Right atrium auricular region (tissue), 2 donors: Measurements from ENCODE around the gene THRB. TPM values are rescaled to one million over a fixed set of nuclear protein-coding genes. Genes with fewer than 3 reads are reported as not detected.

Experiments
- DNase-seq: peaks from one replicate; pipeline ENCODE4 v3.0.0-alpha.2; 2019; ENCODE audit warnings: low spot score
- H3K27ac ChIP-seq, 2 donors: fragments of 200-600 bp; sonication (generic); 1 replicate in 1 of 2; 2 replicates in 1 of 2; pipeline ENCODE4 v1.5.1; 2016 to 2019
- H3K27me3 ChIP-seq, 2 donors: fragments of 200-600 bp; sonication (generic); one replicate each; pipeline versions ENCODE4 v1.5.1 to v1.6.0; 2017 to 2019
- H3K36me3 ChIP-seq: fragments of 200-600 bp; sonication (generic); one replicate; pipeline ENCODE4 v1.5.1; 2016
- H3K4me1 ChIP-seq, 2 donors: fragments of 200-600 bp; sonication (generic); one replicate each; pipeline versions ENCODE4 v1.5.1 to v1.6.0; 2017 to 2019
- H3K4me3 ChIP-seq, 2 donors: fragments of 200-600 bp; sonication (generic); 1 replicate in 1 of 2; 2 replicates in 1 of 2; pipeline ENCODE4 v1.5.1; 2017 to 2019; ENCODE audit warnings: mild to moderate bottlenecking in 1 of 2, moderate library complexity in 1 of 2
- H3K9me3 ChIP-seq, 2 donors: fragments of 200-600 bp; sonication (generic); one replicate each; pipeline ENCODE4 v1.5.1; 2019
- total RNA-seq, 2 donors: library from RNA; depleted of rRNA; stranded (reverse); fragments of >200 nt; gene quantifications; one replicate each; pipeline ENCODE4 v1.1.0, GENCODE V29; 2016
- TF ChIP-seq, protein P1 (sequence below), 2 donors: fragments of 200-600 bp; sonication (generic); IDR thresholded peaks; one replicate each; pipeline ENCODE4 v1.5.1; 2019; ENCODE audit warnings: antibody characterized with exemption in 2 of 2

Gene THRB
- total RNA-seq, 2 donors from 2014 or later: 4.2 to 7.0 TPM

DNA sequence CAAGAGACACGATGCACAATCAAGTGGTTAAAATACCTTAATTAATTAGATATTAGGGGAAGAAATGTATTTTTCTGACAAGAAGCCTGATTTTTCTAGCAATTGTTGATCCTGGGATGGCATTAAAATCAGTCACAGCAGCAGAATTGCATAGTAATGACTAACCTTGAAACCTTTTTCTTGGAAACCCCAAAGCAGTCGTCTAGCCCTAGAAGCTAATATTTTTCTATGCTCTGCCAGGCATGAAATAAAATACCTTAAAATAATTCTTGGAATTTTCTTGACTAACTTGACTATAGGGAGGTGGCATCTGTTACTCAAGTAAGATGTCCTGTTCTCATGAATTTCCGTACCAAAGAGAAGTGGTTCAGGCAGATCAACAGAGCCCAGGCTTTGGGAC, 204.1 kb downstream of the THRB start:
- H3K9me3 ChIP-seq: peaks cover 0 to 7% of the 10 kb centered on the region in 2 donors
- no peaks in the 10 kb centered on the region for H3K27me3 ChIP-seq
- no peak for DNase-seq
- TF ChIP-seq, protein P1, sequence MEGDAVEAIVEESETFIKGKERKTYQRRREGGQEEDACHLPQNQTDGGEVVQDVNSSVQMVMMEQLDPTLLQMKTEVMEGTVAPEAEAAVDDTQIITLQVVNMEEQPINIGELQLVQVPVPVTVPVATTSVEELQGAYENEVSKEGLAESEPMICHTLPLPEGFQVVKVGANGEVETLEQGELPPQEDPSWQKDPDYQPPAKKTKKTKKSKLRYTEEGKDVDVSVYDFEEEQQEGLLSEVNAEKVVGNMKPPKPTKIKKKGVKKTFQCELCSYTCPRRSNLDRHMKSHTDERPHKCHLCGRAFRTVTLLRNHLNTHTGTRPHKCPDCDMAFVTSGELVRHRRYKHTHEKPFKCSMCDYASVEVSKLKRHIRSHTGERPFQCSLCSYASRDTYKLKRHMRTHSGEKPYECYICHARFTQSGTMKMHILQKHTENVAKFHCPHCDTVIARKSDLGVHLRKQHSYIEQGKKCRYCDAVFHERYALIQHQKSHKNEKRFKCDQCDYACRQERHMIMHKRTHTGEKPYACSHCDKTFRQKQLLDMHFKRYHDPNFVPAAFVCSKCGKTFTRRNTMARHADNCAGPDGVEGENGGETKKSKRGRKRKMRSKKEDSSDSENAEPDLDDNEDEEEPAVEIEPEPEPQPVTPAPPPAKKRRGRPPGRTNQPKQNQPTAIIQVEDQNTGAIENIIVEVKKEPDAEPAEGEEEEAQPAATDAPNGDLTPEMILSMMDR (IDR thresholded peaks at IDR 0.05): no peak
- H3K36me3 ChIP-seq: no peaks in the 10 kb centered on the region
- peaks cover 0 to 15% of the 10 kb centered on the region in 2 donors for H3K4me1 ChIP-seq
- no peak overlapping the region for H3K27ac ChIP-seq
- no peak overlapping the region for H3K4me3 ChIP-seq

DNA sequence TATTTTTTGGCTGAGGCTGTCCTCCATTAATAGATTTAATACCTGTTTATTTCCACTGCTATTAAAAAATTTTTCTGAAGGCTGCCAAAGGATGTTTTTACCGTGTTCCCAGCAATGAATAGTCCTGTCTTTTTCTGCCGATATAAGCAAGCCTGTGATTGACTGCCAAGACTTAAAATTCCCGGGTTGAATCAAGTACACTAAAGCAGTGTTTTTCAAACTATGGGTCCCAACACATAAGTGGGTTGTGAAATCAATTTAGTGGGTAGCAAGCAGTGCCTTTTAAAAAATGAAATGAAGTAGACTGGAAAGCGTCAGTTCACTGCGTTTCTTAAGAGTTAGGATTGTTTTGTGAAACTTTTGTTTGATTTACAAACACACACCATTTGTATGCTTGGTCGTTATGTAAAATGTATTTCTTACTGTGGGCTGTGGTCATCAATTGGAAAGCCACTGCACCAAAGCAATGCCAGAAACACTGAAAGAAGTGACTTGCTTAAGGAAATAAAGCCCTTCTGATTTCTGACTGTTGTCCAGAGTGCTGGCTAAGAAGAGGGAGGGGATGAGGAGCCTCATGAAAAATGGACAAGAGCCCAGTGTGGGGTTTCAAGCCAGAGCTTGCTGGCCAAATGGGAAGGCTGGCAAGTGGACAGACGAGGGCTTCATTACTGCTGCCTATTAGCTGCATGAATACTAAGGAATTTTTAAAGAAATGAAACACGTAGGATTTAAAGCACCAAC, 206.0 kb downstream of the THRB start:
- Histone ChIP-seq H3K27me3 (no peaks in the 10 kb centered on the region), H3K4me3 (no peak overlapping the region), H3K27ac (peak overlapping the region in 1 of 2 donors; percentile 14), H3K36me3 (no peaks in the 10 kb centered on the region), H3K9me3 (no peaks in the 10 kb centered on the region), H3K4me1 (peaks cover 0 to 15% of the 10 kb centered on the region in 2 donors)
- no peak for DNase-seq
- TF ChIP-seq, protein P1 (IDR thresholded peaks at IDR 0.05): no peak

DNA sequence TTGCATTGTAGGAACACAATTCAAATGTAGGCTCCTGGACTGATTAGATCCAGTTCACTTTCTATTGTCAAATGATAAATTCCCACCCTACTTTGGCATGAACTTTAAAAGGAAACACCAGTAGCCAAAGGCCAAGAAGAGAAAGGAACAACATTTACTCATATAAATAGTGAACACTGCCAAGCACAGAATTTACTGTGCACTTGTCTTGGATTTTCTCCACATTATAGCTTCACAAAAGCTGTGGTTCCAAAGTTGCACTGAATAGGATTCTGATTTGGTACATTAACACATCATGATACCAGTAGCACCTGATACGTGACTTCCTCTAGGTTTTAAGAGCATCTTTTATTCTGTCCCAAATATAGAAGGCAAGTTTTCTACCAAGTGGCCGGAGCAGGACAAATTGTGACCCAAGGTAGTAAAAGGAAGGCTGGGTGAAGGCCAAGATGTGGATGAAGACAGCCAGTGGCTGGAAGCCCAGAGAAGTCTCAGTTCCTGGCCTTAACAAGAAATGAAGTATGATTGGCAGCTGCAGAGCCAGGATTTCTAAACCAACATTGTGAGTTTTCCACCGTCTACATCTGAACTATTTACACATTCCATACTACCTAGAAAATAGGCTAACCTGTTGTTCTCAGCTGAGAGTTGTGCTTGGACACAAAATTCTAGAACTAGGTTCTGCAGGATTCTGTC, 206.7 kb downstream of the THRB start:
- H3K36me3 ChIP-seq: no peaks in the 10 kb centered on the region
- H3K4me1 ChIP-seq: peaks cover 0 to 15% of the 10 kb centered on the region in 2 donors
- no peaks in the 10 kb centered on the region for H3K9me3 ChIP-seq
- TF ChIP-seq, protein P1 (IDR thresholded peaks at IDR 0.05): no peak
- no peak for DNase-seq
- H3K4me3 ChIP-seq: no peak overlapping the region
- H3K27ac ChIP-seq: peak overlapping the region in 1 of 2 donors; percentile 14
- no peaks in the 10 kb centered on the region for H3K27me3 ChIP-seq

DNA sequence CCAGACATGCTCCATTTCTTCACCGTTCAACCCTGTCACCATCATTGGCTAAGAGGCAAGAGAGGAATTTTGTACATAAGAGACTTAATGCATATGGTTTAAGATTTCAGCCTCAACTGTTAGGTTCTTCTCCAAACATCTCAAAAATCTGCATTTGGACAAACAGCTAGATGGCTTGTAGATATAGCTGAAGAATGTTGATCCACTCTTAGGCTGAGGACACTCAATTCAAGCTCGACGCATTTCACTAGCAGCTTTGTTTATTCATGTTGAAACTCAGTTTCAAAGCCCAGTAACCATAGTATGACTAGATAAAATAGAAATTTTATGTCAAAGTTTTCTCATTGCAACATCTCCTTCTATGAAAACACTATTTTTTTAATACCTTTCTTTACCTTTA, 208.2 kb downstream of the THRB start:
- Histone ChIP-seq H3K36me3 (no peaks in the 10 kb centered on the region), H3K27me3 (no peaks in the 10 kb centered on the region), H3K9me3 (no peaks in the 10 kb centered on the region), H3K4me3 (no peak overlapping the region), H3K27ac (no peak overlapping the region), H3K4me1 (peaks cover 0 to 15% of the 10 kb centered on the region in 2 donors)
- DNase-seq: no peak
- TF ChIP-seq, protein P1 (IDR thresholded peaks at IDR 0.05): no peak

DNA sequence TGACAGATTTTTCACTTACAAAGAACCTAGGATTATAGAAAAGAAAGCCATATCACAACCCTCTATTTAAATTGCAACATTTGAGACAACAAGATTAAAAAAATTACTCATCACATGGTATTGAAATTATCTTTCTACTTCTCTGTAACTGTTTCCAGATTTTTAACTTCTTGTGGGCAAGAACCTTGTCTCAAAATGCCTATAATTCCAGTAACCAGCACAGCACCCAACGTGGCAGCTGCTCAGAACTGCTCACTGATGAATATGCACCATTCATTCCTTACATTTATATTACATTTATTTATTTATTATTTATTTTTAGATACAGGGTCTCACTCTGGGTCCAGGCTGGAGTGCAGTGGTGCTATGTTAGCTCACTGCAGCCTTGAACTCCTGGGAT, 216.1 kb downstream of the THRB start:
- no peak overlapping the region for H3K4me3 ChIP-seq
- no peak overlapping the region for H3K27ac ChIP-seq
- no peaks in the 10 kb centered on the region for H3K36me3 ChIP-seq
- no peaks in the 10 kb centered on the region for H3K27me3 ChIP-seq
- TF ChIP-seq, protein P1 (IDR thresholded peaks at IDR 0.05): no peak
- no peaks in the 10 kb centered on the region for H3K9me3 ChIP-seq
- no peak for DNase-seq
- no peaks in the 10 kb centered on the region for H3K4me1 ChIP-seq
